Duodenal mucosa (tissue), 2 donors: ENCODE measurements around the gene LRRC2.

Experiments used
- H3K27ac ChIP-seq: one replicate; pipeline ENCODE4 v1.7.0; 2013; ENCODE audit warnings: low read depth, low read length
- H3K27me3 ChIP-seq, 2 donors: one replicate each; pipeline ENCODE4 v1.7.0; 2013; ENCODE audit warnings: low read length in 2 of 2, control low read depth in 1 of 2; ENCODE audit not compliant: insufficient read depth in 2 of 2, control insufficient read depth in 1 of 2
- H3K36me3 ChIP-seq, 2 donors: one replicate each; pipeline ENCODE4 v1.7.0; 2013; ENCODE audit warnings: low read length in 2 of 2, control low read depth in 1 of 2; ENCODE audit not compliant: insufficient read depth in 2 of 2, control insufficient read depth in 1 of 2
- H3K4me1 ChIP-seq, 2 donors: one replicate each; pipeline ENCODE4 v1.7.0; 2013; ENCODE audit warnings: low read length in 2 of 2, control low read depth in 1 of 2; ENCODE audit not compliant: insufficient read depth in 2 of 2, control insufficient read depth in 1 of 2
- H3K4me3 ChIP-seq, 2 donors: one replicate each; pipeline ENCODE4 v1.7.0; 2013; ENCODE audit warnings: low read length in 2 of 2, low read depth in 1 of 2
- H3K9ac ChIP-seq, 2 donors: one replicate each; pipeline ENCODE4 v1.7.0; 2013; ENCODE audit warnings: low read length in 2 of 2, low read depth in 1 of 2
- H3K9me3 ChIP-seq, 2 donors: one replicate each; pipeline ENCODE4 v1.7.0; 2013; ENCODE audit warnings: low read length in 2 of 2, control low read depth in 1 of 2; ENCODE audit not compliant: control insufficient read depth in 1 of 2

The LRRC2 gene

GRCh38 chr3:46517784-46518181 is 48.3 kb downstream of the LRRC2 start:
- H3K27me3 ChIP-seq, result no peaks in the 10 kb centered on the region

GRCh38 chr3:46517016-46517783 is 48.9 kb downstream of the LRRC2 start:
- no peaks in the 10 kb centered on the region for H3K4me1 ChIP-seq
- H3K36me3 ChIP-seq, result no peaks in the 10 kb centered on the region
- no peak overlapping the region for H3K4me3 ChIP-seq
- H3K27me3 ChIP-seq, result no peaks in the 10 kb centered on the region
- no peak overlapping the region for H3K27ac ChIP-seq
- H3K9ac ChIP-seq, result no peak overlapping the region
- no peaks in the 10 kb centered on the region for H3K9me3 ChIP-seq

More at GRCh38 chr3:46517784-46518181, 48.3 kb downstream of the LRRC2 start:
- no peak overlapping the region for H3K9ac ChIP-seq
- H3K36me3 ChIP-seq, result no peaks in the 10 kb centered on the region
- no peaks in the 10 kb centered on the region for H3K9me3 ChIP-seq
- H3K27ac ChIP-seq, result no peak overlapping the region
- no peak overlapping the region for H3K4me3 ChIP-seq
- H3K4me1 ChIP-seq, result no peaks in the 10 kb centered on the region

GRCh38 chr3:46516521-46516920 is 49.6 kb downstream of the LRRC2 start:
- H3K27ac ChIP-seq, result no peak overlapping the region
- H3K9me3 ChIP-seq, result no peaks in the 10 kb centered on the region
- no peaks in the 10 kb centered on the region for H3K4me1 ChIP-seq
- no peaks in the 10 kb centered on the region for H3K36me3 ChIP-seq
- no peak overlapping the region for H3K9ac ChIP-seq
- no peaks in the 10 kb centered on the region for H3K27me3 ChIP-seq
- H3K4me3 ChIP-seq, result no peak overlapping the region

- no peak overlapping the region for H3K27ac ChIP-seq
- no peak overlapping the region for H3K4me3 ChIP-seq
- no peaks in the 10 kb centered on the region for H3K27me3 ChIP-seq
- no peaks in the 10 kb centered on the region for H3K4me1 ChIP-seq
- H3K9me3 ChIP-seq, result no peaks in the 10 kb centered on the region
- H3K36me3 ChIP-seq, result no peaks in the 10 kb centered on the region
- no peak overlapping the region for H3K9ac ChIP-seq
Observed at GRCh38 chr3:46512191-46512749, 53.8 kb downstream of the LRRC2 start.

GRCh38 chr3:46509661-46510187 is 56.4 kb downstream of the LRRC2 start:
- Histone ChIP-seq H3K4me1 (no peaks in the 10 kb centered on the region), H3K9me3 (no peaks in the 10 kb centered on the region), H3K4me3 (no peak overlapping the region), H3K27ac (no peak overlapping the region), H3K27me3 (no peaks in the 10 kb centered on the region), H3K36me3 (no peaks in the 10 kb centered on the region), H3K9ac (no peak overlapping the region)

GRCh38 chr3:46508850-46509591 is 57.1 kb downstream of the LRRC2 start:
- no peak overlapping the region for H3K9ac ChIP-seq
- H3K27ac ChIP-seq, result no peak overlapping the region
- H3K36me3 ChIP-seq, result no peaks in the 10 kb centered on the region
- H3K4me3 ChIP-seq, result no peak overlapping the region
- H3K9me3 ChIP-seq, result no peaks in the 10 kb centered on the region
- no peaks in the 10 kb centered on the region for H3K27me3 ChIP-seq
- no peaks in the 10 kb centered on the region for H3K4me1 ChIP-seq

- no peak overlapping the region for H3K27ac ChIP-seq
- H3K9me3 ChIP-seq, result no peaks in the 10 kb centered on the region
- no peak overlapping the region for H3K9ac ChIP-seq
- H3K4me1 ChIP-seq, result no peaks in the 10 kb centered on the region
- H3K36me3 ChIP-seq, result no peaks in the 10 kb centered on the region
- H3K4me3 ChIP-seq, result no peak overlapping the region
- H3K27me3 ChIP-seq, result no peaks in the 10 kb centered on the region
Observed at GRCh38 chr3:46506526-46506925, 59.6 kb downstream of the LRRC2 start.

- no peak overlapping the region for H3K27ac ChIP-seq
- H3K9me3 ChIP-seq, result no peaks in the 10 kb centered on the region
- H3K36me3 ChIP-seq, result no peaks in the 10 kb centered on the region
- H3K9ac ChIP-seq, result no peak overlapping the region
- H3K27me3 ChIP-seq, result no peaks in the 10 kb centered on the region
- no peak overlapping the region for H3K4me3 ChIP-seq
- no peaks in the 10 kb centered on the region for H3K4me1 ChIP-seq
Observed at GRCh38 chr3:46505953-46506352, 60.1 kb downstream of the LRRC2 start.

GRCh38 chr3:46504789-46505188 is 61.3 kb downstream of the LRRC2 start:
- Histone ChIP-seq H3K9ac (no peak overlapping the region), H3K9me3 (no peaks in the 10 kb centered on the region)

GRCh38 chr3:46503200-46503874 is 62.8 kb downstream of the LRRC2 start:
- H3K27me3 ChIP-seq, result no peaks in the 10 kb centered on the region
- no peaks in the 10 kb centered on the region for H3K4me1 ChIP-seq
- no peak overlapping the region for H3K9ac ChIP-seq
- no peak overlapping the region for H3K27ac ChIP-seq
- no peaks in the 10 kb centered on the region for H3K9me3 ChIP-seq
- no peak overlapping the region for H3K4me3 ChIP-seq
- H3K36me3 ChIP-seq, result no peaks in the 10 kb centered on the region

More at GRCh38 chr3:46504789-46505188, 61.3 kb downstream of the LRRC2 start:
- no peak overlapping the region for H3K27ac ChIP-seq
- no peak overlapping the region for H3K4me3 ChIP-seq
- no peaks in the 10 kb centered on the region for H3K36me3 ChIP-seq
- H3K4me1 ChIP-seq, result no peaks in the 10 kb centered on the region
- no peaks in the 10 kb centered on the region for H3K27me3 ChIP-seq
